ENCODE data around the gene SEC61B.

The SEC61B gene

GRCh38 chr9:99249619-99250018 is 27.5 kb downstream of the SEC61B start:
- ChIA-PET CTCF (interaction anchor here (0.7 kb wide), 1 partner anchor 37 kb away, joined by 3 read pairs; no protein-coding TSS in a partner anchor), POLR2A (no interaction called here)
- TF ChIP-seq HDGF (IDR thresholded peaks at IDR 0.05; ENCODE audit: borderline replicate concordance), result no peak
- TF ChIP-seq L3MBTL2 (conservative IDR thresholded peaks at IDR 0.05), result no peak
- no peak for DNase-seq (ENCODE audit: extremely low spot score)

DNA sequence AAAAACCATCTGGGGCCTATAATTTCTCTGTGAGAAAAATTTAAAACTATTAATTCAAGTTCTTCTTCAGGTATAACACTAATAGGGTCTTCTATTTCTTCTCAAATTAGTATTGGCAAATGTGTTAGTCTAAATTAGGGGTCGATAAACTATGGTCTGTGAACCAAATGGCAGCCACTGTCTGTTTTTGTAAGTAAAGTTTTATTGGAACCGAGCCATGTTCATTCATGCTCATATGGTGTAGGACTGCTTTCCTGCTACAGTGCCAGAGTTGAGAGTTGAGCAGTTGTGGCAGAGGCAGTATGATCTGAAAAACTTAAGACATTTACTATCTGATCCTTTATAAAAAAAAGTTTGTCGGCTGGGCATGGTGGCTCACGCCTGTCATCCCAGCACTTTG is 29.1 kb downstream of the SEC61B start:
- DNase-seq (ENCODE audit: extremely low spot score), result no peak
- CTCF ChIA-PET, result no interaction called here
- TF ChIP-seq FOXK2 (IDR thresholded peaks at IDR 0.05), result no peak
- no peak for TF ChIP-seq SP1 (IDR thresholded peaks at IDR 0.05)
- TF ChIP-seq BHLHE40 (IDR thresholded peaks at IDR 0.05; ENCODE audit: borderline replicate concordance), result no peak
- TF ChIP-seq, protein P1, sequence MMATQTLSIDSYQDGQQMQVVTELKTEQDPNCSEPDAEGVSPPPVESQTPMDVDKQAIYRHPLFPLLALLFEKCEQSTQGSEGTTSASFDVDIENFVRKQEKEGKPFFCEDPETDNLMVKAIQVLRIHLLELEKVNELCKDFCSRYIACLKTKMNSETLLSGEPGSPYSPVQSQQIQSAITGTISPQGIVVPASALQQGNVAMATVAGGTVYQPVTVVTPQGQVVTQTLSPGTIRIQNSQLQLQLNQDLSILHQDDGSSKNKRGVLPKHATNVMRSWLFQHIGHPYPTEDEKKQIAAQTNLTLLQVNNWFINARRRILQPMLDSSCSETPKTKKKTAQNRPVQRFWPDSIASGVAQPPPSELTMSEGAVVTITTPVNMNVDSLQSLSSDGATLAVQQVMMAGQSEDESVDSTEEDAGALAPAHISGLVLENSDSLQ (IDR thresholded peaks at IDR 0.05), result no peak
- TF ChIP-seq SUZ12 (IDR thresholded peaks at IDR 0.05), result no peak
- no peak for TF ChIP-seq L3MBTL2 (conservative IDR thresholded peaks at IDR 0.05)
- TF ChIP-seq TARDBP (IDR thresholded peaks at IDR 0.05), result no peak
- TF ChIP-seq FOXA1 (IDR thresholded peaks at IDR 0.05), result no peak
- no peak for TF ChIP-seq HDGF (IDR thresholded peaks at IDR 0.05; ENCODE audit: borderline replicate concordance)
- POLR2A ChIA-PET, result no interaction called here

GRCh38 chr9:99253134-99253533 is 31.1 kb downstream of the SEC61B start:
- TF ChIP-seq SP1 (IDR thresholded peaks at IDR 0.05), result no peak
- TF ChIP-seq FOXK2 (IDR thresholded peaks at IDR 0.05), result no peak
- no peak for TF ChIP-seq FOXM1 (IDR thresholded peaks at IDR 0.05; ENCODE audit: borderline replicate concordance)
- no peak for TF ChIP-seq SUZ12 (IDR thresholded peaks at IDR 0.05)
- no peak for TF ChIP-seq ARNT (IDR thresholded peaks at IDR 0.05)
- ChIA-PET CTCF (no interaction called here), POLR2A (no interaction called here)
- DNase-seq (ENCODE audit: extremely low spot score), result no peak

DNA sequence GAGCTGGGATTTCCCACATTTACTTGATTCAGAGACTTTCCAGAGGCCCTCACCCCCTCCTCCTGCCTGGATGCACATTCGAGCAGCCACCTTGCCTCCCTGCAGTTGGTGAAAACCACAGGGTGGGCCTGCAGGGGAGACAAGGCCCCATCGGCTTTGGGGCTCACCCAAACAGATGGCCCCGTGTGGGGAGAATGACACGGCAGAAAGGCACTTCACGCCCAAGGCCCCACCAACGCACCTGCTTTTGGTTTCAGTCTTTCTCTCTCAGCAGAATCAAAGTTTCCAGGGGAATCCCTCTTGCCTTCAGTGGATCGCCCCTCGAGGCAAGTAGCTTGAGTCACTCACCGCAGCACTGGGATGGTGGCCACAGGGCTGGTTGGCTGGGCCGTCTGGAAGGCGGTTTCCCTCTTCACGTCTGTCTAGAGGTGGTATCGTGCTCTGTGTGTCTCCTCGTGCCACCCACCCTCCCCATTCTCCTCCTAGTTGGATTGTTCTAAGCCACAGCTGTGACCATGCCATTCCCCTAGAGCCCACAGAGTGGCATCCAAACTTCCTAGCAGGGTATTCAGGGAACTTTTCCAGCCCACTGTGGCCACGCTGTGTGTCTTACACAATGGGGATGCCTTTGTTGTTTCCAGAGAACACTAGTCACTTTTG is 31.8 kb downstream of the SEC61B start:
- POLR2A ChIA-PET, result no interaction called here
- TF ChIP-seq L3MBTL2 (conservative IDR thresholded peaks at IDR 0.05) (no peak), CTBP1 (IDR thresholded peaks at IDR 0.05; ENCODE audit: borderline replicate concordance) (no peak), ELF4 (IDR thresholded peaks at IDR 0.05) (no peak), BHLHE40 (IDR thresholded peaks at IDR 0.05; ENCODE audit: borderline replicate concordance) (no peak)

GRCh38 chr9:99255651-99256050 is 33.6 kb downstream of the SEC61B start:
- DNase-seq (ENCODE audit: extremely low spot score), result no peak
- POLR2A ChIA-PET, result no interaction called here

More for the DNA sequence above, 31.8 kb downstream of the SEC61B start:
- no peak for DNase-seq (ENCODE audit: extremely low spot score)
- CTCF ChIA-PET, result no interaction called here

DNA sequence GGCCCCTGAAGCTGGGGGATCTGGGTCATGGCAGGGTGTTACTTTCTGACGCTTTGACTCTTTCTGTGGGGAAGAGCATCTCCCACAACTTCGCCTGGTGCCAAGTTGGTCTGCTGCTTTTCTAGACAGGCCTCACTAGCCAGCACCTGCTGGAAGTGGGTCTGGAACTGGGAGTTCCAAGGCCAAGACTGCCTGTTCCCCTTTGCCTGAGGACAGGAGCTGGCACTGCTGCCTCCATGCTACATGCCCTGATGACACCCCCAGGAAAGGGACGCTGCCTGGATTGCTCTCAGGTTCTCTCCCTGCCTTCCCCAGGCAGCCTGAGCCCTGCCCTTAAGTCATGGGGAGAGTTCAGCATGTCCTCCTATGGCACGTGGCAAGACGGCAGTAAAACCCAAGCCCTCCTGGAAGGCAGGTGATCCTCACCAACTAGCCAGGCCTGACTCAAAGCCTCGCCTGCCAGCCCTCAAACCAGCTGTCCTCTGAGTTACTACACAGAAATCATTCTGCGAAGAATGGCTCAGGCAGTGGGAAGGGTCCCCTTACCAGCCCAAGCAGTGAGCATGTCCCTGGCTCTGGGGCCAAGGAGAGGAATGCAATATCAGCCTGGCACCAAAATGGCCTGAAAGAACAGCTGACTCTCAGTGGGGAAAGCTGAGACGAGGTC is 35.8 kb downstream of the SEC61B start:
- ChIA-PET POLR2A (no interaction called here), CTCF (interaction anchor here (1.0 kb wide), 1 partner anchor 36 kb away, joined by 3 read pairs; the partner anchor contains the start of genes ALG2 and SEC61B)
- DNase-seq (ENCODE audit: extremely low spot score), result no peak
- no peak for TF ChIP-seq FOXA1 (IDR thresholded peaks at IDR 0.05)
- TF ChIP-seq FOXK2 (IDR thresholded peaks at IDR 0.05), result no peak
- no peak for TF ChIP-seq BHLHE40 (IDR thresholded peaks at IDR 0.05; ENCODE audit: borderline replicate concordance)
- TF ChIP-seq HDGF (IDR thresholded peaks at IDR 0.05; ENCODE audit: borderline replicate concordance), result no peak
- no peak for TF ChIP-seq ARNT (IDR thresholded peaks at IDR 0.05)
- TF ChIP-seq L3MBTL2 (conservative IDR thresholded peaks at IDR 0.05), result no peak
- TF ChIP-seq, protein P1 (IDR thresholded peaks at IDR 0.05), result no peak
- TF ChIP-seq SUZ12 (IDR thresholded peaks at IDR 0.05), result no peak
- no peak for TF ChIP-seq TARDBP (IDR thresholded peaks at IDR 0.05)
- TF ChIP-seq LEF1 (IDR thresholded peaks at IDR 0.05; ENCODE audit: borderline replicate concordance), result no peak
- no peak for TF ChIP-seq CTBP1 (IDR thresholded peaks at IDR 0.05; ENCODE audit: borderline replicate concordance)
- no peak for TF ChIP-seq NFRKB (IDR thresholded peaks at IDR 0.05)
- no peak for TF ChIP-seq SP1 (IDR thresholded peaks at IDR 0.05)

More at GRCh38 chr9:99255651-99256050, 33.6 kb downstream of the SEC61B start:
- CTCF ChIA-PET, result interaction anchor here (0.6 kb wide), 1 partner anchor 231 kb away, joined by 3 read pairs; no protein-coding TSS in a partner anchor
- TF ChIP-seq, protein P1 (IDR thresholded peaks at IDR 0.05), result no peak
- TF ChIP-seq BHLHE40 (IDR thresholded peaks at IDR 0.05; ENCODE audit: borderline replicate concordance), result no peak
- TF ChIP-seq ZNF384 (IDR thresholded peaks at IDR 0.05), result no peak
- TF ChIP-seq FOXK2 (IDR thresholded peaks at IDR 0.05), result no peak
- TF ChIP-seq LEF1 (IDR thresholded peaks at IDR 0.05; ENCODE audit: borderline replicate concordance), result no peak
- TF ChIP-seq FOXA1 (IDR thresholded peaks at IDR 0.05), result no peak
- TF ChIP-seq SUZ12 (IDR thresholded peaks at IDR 0.05), result no peak
- no peak for TF ChIP-seq FOXM1 (IDR thresholded peaks at IDR 0.05; ENCODE audit: borderline replicate concordance)
- TF ChIP-seq ELF4 (IDR thresholded peaks at IDR 0.05), result no peak
- TF ChIP-seq TARDBP (IDR thresholded peaks at IDR 0.05), result no peak
- no peak for TF ChIP-seq L3MBTL2 (conservative IDR thresholded peaks at IDR 0.05)
- no peak for TF ChIP-seq NFRKB (IDR thresholded peaks at IDR 0.05)
- no peak for TF ChIP-seq ARNT (IDR thresholded peaks at IDR 0.05)
- no peak for TF ChIP-seq SP1 (IDR thresholded peaks at IDR 0.05)
- no peak for TF ChIP-seq HDGF (IDR thresholded peaks at IDR 0.05; ENCODE audit: borderline replicate concordance)
- TF ChIP-seq CTBP1 (IDR thresholded peaks at IDR 0.05; ENCODE audit: borderline replicate concordance), result no peak
